GM19328 (cell line): ENCODE measurements around the gene TJP2.
A peak's percentile ranks its signal among the peaks of the same experiment; 100 is the strongest.
"Not testable (repeated sequence)": the region's sequence is repeated elsewhere in the genome, so short reads cannot be mapped to it uniquely, and the experiment has no call there.

Source experiments
- ATAC-seq: cut with Tn5 transposase; IDR thresholded peaks from one replicate; pipeline ENCODE4 v1.9.1; 2021; ENCODE audit warnings: mild to moderate bottlenecking, moderate library complexity; ENCODE audit not compliant: unreplicated experiment

TJP2 gene

GRCh38 chr9:69157751-69158466, 16.2 kb upstream of the TJP2 start:
- ATAC-seq = no peak

GRCh38 chr9:69158471-69158870, 15.6 kb upstream of the TJP2 start:
- no peak for ATAC-seq

- not testable (repeated sequence) for ATAC-seq
These were observed 9.5 kb upstream of the TJP2 start for GRCh38 chr9:69164573-69164972.

- ATAC-seq = no peak
These were observed 8.5 kb upstream of the TJP2 start for GRCh38 chr9:69165581-69165980.

GRCh38 chr9:69168709-69169217, 5.3 kb upstream of the TJP2 start:
- ATAC-seq = peak; percentile 43

GRCh38 chr9:69170231-69170630, 3.8 kb upstream of the TJP2 start:
- no peak for ATAC-seq

- ATAC-seq = no peak
These were observed 3.0 kb upstream of the TJP2 start for GRCh38 chr9:69171049-69171448.

- no peak for ATAC-seq
These were observed 2.6 kb upstream of the TJP2 start for GRCh38 chr9:69171517-69171916.

GRCh38 chr9:69172895-69173294, 1.2 kb upstream of the TJP2 start:
- ATAC-seq = no peak

- ATAC-seq = peak; percentile 2
These were observed 583 bp upstream of the TJP2 start for GRCh38 chr9:69173497-69173890.

- ATAC-seq = peak; percentile 37
These were observed 763 bp downstream of the TJP2 start for GRCh38 chr9:69174616-69175463.

- peak; percentile 6 for ATAC-seq
These were observed 1.4 kb downstream of the TJP2 start for GRCh38 chr9:69175486-69175885.

- ATAC-seq = no peak
These were observed 2.5 kb downstream of the TJP2 start for GRCh38 chr9:69176471-69177171.

GRCh38 chr9:69178583-69179011, 4.5 kb downstream of the TJP2 start:
- no peak for ATAC-seq

- no peak for ATAC-seq
These were observed 5.0 kb downstream of the TJP2 start for GRCh38 chr9:69179037-69179436.

GRCh38 chr9:69180200-69180599, 6.1 kb downstream of the TJP2 start:
- no peak for ATAC-seq

GRCh38 chr9:69180670-69181069, 6.6 kb downstream of the TJP2 start:
- no peak for ATAC-seq

- no peak for ATAC-seq
These were observed 7.9 kb downstream of the TJP2 start for GRCh38 chr9:69181908-69182353.

GRCh38 chr9:69184266-69184665, 10.2 kb downstream of the TJP2 start:
- no peak for ATAC-seq

GRCh38 chr9:69186841-69187611, 12.9 kb downstream of the TJP2 start:
- no peak for ATAC-seq

GRCh38 chr9:69188975-69189374, 14.9 kb downstream of the TJP2 start:
- ATAC-seq = no peak
